Measurements from ENCODE around the gene TSSK3. TPM values are rescaled to one million over a fixed set of nuclear protein-coding genes. Genes with fewer than 3 reads are reported as not detected.

Gene TSSK3
- total and polyA plus RNA-seq, 8 donors: 0.43 to 0.92 TPM; not detected in 6

DNA sequence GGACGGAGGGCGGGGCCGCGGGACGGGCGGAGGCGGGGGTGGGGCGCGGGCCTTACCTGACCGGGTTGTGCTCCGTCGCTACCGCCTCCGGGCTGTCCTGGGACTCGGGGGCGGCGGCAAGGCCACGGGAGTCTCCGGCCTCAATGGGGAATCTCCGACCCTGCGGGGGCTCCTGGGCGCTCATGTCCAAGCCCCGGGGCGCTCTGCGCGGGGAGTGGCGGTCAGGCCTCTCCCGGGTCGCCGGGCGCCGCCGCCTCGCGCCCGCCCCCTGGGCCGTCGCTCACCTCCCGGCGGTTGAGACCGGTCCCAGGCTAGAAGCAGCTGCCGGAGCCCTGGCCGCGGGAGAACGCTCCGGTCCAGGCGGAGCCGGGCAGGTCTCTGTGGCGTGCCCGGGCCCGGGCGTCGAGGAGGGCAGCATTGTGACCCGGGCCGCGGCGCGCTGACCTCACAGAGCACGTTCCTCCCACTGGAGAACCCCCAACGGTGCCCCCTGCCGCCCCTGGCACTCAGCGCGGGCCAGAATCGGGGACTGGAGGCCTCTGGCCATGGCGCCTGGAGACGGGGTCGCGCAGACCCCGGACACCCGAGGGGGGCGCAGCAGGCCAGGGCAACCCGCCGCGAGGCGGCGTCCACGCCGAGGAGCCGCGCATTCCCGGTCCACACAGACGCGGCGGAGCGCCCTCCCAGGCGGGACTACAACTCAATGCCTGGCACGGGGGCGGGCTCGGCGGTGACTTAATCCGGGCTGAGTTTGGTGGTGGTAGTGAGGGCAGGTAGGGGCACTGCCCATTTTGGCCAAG is 465 bp upstream of the TSSK3 start:
- no peaks in the 10 kb centered on the region for H3K9me3 ChIP-seq
- peak; percentile 49 to 85 for DNase-seq
- no peak for TF ChIP-seq POLR2A (IDR thresholded peaks at IDR 0.05)
- TF ChIP-seq EP300 (IDR thresholded peaks at IDR 0.05): no peak
- peak in 1 of 3 donors; percentile 18 for TF ChIP-seq POLR2AphosphoS5 (IDR thresholded peaks at IDR 0.05)
- TF ChIP-seq, protein P1, sequence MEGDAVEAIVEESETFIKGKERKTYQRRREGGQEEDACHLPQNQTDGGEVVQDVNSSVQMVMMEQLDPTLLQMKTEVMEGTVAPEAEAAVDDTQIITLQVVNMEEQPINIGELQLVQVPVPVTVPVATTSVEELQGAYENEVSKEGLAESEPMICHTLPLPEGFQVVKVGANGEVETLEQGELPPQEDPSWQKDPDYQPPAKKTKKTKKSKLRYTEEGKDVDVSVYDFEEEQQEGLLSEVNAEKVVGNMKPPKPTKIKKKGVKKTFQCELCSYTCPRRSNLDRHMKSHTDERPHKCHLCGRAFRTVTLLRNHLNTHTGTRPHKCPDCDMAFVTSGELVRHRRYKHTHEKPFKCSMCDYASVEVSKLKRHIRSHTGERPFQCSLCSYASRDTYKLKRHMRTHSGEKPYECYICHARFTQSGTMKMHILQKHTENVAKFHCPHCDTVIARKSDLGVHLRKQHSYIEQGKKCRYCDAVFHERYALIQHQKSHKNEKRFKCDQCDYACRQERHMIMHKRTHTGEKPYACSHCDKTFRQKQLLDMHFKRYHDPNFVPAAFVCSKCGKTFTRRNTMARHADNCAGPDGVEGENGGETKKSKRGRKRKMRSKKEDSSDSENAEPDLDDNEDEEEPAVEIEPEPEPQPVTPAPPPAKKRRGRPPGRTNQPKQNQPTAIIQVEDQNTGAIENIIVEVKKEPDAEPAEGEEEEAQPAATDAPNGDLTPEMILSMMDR (IDR thresholded peaks at IDR 0.05): peak in 4 of 7 experiments; percentile 17 to 36 (median 24)
- H3K4me1 ChIP-seq: peaks cover 14 to 26% (median 21%) of the 10 kb centered on the region in 4 donors
- peaks cover 18 to 40% (median 33%) of the 10 kb centered on the region in 4 donors for H3K36me3 ChIP-seq
- WGBS, 5 donors: 0 to 3% (median 2%) methylated on average over 20 to 91 of the region's 91 CpGs
- peak overlapping the region; percentile 3 to 73 (median 21) for H3K27ac ChIP-seq
- no peaks in the 10 kb centered on the region for H3K27me3 ChIP-seq
- intact Hi-C loops (cut with DNase I; ENCODE audit: low total_unique reads): no loop called here
- peak overlapping the region; percentile 40 to 58 (median 44) for H3K4me3 ChIP-seq

DNA sequence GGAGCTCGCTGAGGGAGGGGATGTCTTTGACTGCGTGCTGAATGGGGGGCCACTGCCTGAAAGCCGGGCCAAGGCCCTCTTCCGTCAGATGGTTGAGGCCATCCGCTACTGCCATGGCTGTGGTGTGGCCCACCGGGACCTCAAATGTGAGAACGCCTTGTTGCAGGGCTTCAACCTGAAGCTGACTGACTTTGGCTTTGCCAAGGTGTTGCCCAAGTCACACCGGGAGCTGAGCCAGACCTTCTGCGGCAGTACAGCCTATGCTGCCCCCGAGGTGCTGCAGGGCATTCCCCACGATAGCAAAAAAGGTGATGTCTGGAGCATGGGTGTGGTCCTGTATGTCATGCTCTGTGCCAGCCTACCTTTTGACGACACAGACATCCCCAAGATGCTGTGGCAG is 1.4 kb downstream of the TSSK3 start:
- H3K4me3 ChIP-seq: no peak overlapping the region
- H3K27me3 ChIP-seq: no peaks in the 10 kb centered on the region
- no peak overlapping the region for H3K27ac ChIP-seq
- DNase-seq: no peak
- peaks cover 36 to 58% (median 51%) of the 10 kb centered on the region in 4 donors for H3K36me3 ChIP-seq
- peaks cover 14 to 21% (median 17%) of the 10 kb centered on the region in 4 donors for H3K4me1 ChIP-seq
- 82 to 88% (median 83%) methylated on average over 9 to 12 of the region's 12 CpGs for WGBS, 5 donors
- TF ChIP-seq, protein P1 (IDR thresholded peaks at IDR 0.05): no peak
- no peak for TF ChIP-seq EP300 (IDR thresholded peaks at IDR 0.05)
- no peak for TF ChIP-seq POLR2AphosphoS5 (IDR thresholded peaks at IDR 0.05)
- TF ChIP-seq POLR2A (IDR thresholded peaks at IDR 0.05): no peak
- intact Hi-C loops (cut with DNase I; ENCODE audit: low total_unique reads): no loop called here
- H3K9me3 ChIP-seq: no peaks in the 10 kb centered on the region

DNA sequence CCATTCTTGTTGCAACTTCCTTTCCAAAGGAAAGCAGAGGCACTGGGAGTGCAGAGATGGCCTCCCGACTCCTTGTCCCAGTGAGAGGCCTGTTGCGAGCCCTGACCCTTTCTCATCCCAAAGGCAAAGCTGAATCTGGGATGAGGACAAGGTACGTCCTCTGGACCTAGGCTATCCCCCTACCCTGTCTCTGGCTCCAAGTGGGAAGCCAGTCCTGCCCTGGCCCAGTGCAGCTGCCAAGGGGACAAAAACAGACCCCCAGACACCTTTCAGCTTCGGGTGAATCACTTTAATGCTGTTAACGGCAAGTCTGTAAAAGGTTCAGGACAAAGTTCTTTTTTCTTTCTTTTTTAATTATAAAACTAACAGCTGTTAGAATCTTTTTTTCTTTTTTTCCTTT is 2.5 kb downstream of the TSSK3 start:
- DNase-seq: no peak
- peaks cover 14 to 21% (median 17%) of the 10 kb centered on the region in 4 donors for H3K4me1 ChIP-seq
- intact Hi-C loops (cut with DNase I; ENCODE audit: low total_unique reads): no loop called here
- no peaks in the 10 kb centered on the region for H3K27me3 ChIP-seq
- H3K36me3 ChIP-seq: peaks cover 46 to 69% (median 63%) of the 10 kb centered on the region in 4 donors
- TF ChIP-seq EP300 (IDR thresholded peaks at IDR 0.05): no peak
- no peak for TF ChIP-seq POLR2AphosphoS5 (IDR thresholded peaks at IDR 0.05)
- TF ChIP-seq, protein P1 (IDR thresholded peaks at IDR 0.05): no peak
- H3K27ac ChIP-seq: no peak overlapping the region
- WGBS, 5 donors: 89 to 93% (median 92%) methylated on average over 5 of the region's 5 CpGs
- H3K9me3 ChIP-seq: no peaks in the 10 kb centered on the region
- H3K4me3 ChIP-seq: no peak overlapping the region

- H3K27me3 ChIP-seq: no peaks in the 10 kb centered on the region
- intact Hi-C loops (cut with DNase I; ENCODE audit: low total_unique reads): no loop called here
- TF ChIP-seq EP300 (IDR thresholded peaks at IDR 0.05) (no peak), POLR2A (IDR thresholded peaks at IDR 0.05) (no peak), POLR2AphosphoS5 (IDR thresholded peaks at IDR 0.05) (no peak)
- TF ChIP-seq, protein P1 (IDR thresholded peaks at IDR 0.05): no peak
- no peak overlapping the region for H3K27ac ChIP-seq
- no peak overlapping the region for H3K4me3 ChIP-seq
- no peak for DNase-seq
- WGBS, 5 donors: 88 to 91% (median 91%) methylated on average over 6 of the region's 6 CpGs
- H3K9me3 ChIP-seq: no peaks in the 10 kb centered on the region
- peaks cover 48 to 75% (median 69%) of the 10 kb centered on the region in 4 donors for H3K36me3 ChIP-seq
- H3K4me1 ChIP-seq: peaks cover 14 to 21% (median 17%) of the 10 kb centered on the region in 4 donors
These were observed 3.1 kb downstream of the TSSK3 start for GRCh38 chr1:32365445-32365844.
